Retinal pigment epithelial cell (primary cell): ENCODE results near the gene TRAPPC10.
"Not testable (repeated sequence)": the region's sequence is repeated elsewhere in the genome, so short reads cannot be mapped to it uniquely, and the experiment has no call there.

Experiments
- DNase-seq: peaks from one replicate; pipeline ENCODE4 v3.0.0-alpha.2; 2010; ENCODE audit warnings: low read depth
- H3K4me3 ChIP-seq: 2 replicates; pipeline ENCODE4 v1.5.1; 2011; ENCODE audit warnings: mild to moderate bottlenecking, low read length, control low read depth, moderate library complexity
- CTCF ChIP-seq: conservative IDR thresholded peaks from 2 replicates; pipeline ENCODE4 v1.5.1; 2011; ENCODE audit warnings: low read depth, low read length, control low read depth, inconsistent platforms

TRAPPC10 gene

GRCh38 chr21:44094832-44095231 is 82.7 kb downstream of the TRAPPC10 start:
- H3K4me3 ChIP-seq, result no peak overlapping the region
- DNase-seq, result no peak
- no peak for TF ChIP-seq CTCF

GRCh38 chr21:44098507-44098906 is 86.4 kb downstream of the TRAPPC10 start:
- H3K4me3 ChIP-seq, DNase-seq: not testable (repeated sequence)

GRCh38 chr21:44098964-44099363 is 86.9 kb downstream of the TRAPPC10 start:
- not testable (repeated sequence) for DNase-seq, H3K4me3 ChIP-seq

- not testable (repeated sequence) for H3K4me3 ChIP-seq, DNase-seq
Measured at GRCh38 chr21:44107026-44107501, 95.0 kb downstream of the TRAPPC10 start, which contains the start of gene PWP2. Gene PWP2, plus strand, starts transcription at chr21:44107399. Its CDS starts 18 bp downstream, at chr21:44107417.

- not testable (repeated sequence) for DNase-seq, H3K4me3 ChIP-seq
Measured at GRCh38 chr21:44107589-44107988, 95.5 kb downstream of the TRAPPC10 start.

- H3K4me3 ChIP-seq, DNase-seq: not testable (repeated sequence)
Measured at GRCh38 chr21:44113702-44114371, 101.7 kb downstream of the TRAPPC10 start.

- not testable (repeated sequence) for H3K4me3 ChIP-seq, DNase-seq
Measured at GRCh38 chr21:44122131-44122530, 110.0 kb downstream of the TRAPPC10 start.

- DNase-seq, H3K4me3 ChIP-seq: not testable (repeated sequence)
Measured at GRCh38 chr21:44127827-44128226, 115.7 kb downstream of the TRAPPC10 start.

- not testable (repeated sequence) for DNase-seq, H3K4me3 ChIP-seq
Measured at GRCh38 chr21:44133715-44134057, 121.6 kb downstream of the TRAPPC10 start.

GRCh38 chr21:44134732-44135131 is 122.6 kb downstream of the TRAPPC10 start:
- H3K4me3 ChIP-seq, DNase-seq: not testable (repeated sequence)

GRCh38 chr21:44138039-44138438 is 125.9 kb downstream of the TRAPPC10 start:
- DNase-seq, H3K4me3 ChIP-seq: not testable (repeated sequence)

GRCh38 chr21:44139787-44140551 is 127.9 kb downstream of the TRAPPC10 start:
- DNase-seq, H3K4me3 ChIP-seq: not testable (repeated sequence)

GRCh38 chr21:44140552-44140932 is 128.4 kb downstream of the TRAPPC10 start:
- not testable (repeated sequence) for DNase-seq, H3K4me3 ChIP-seq

GRCh38 chr21:44142470-44142869 is 130.4 kb downstream of the TRAPPC10 start:
- DNase-seq, H3K4me3 ChIP-seq: not testable (repeated sequence)

- DNase-seq, H3K4me3 ChIP-seq: not testable (repeated sequence)
Measured at GRCh38 chr21:44143380-44143779, 131.3 kb downstream of the TRAPPC10 start.

GRCh38 chr21:44143996-44144395 is 131.9 kb downstream of the TRAPPC10 start:
- not testable (repeated sequence) for DNase-seq, H3K4me3 ChIP-seq

- DNase-seq, H3K4me3 ChIP-seq: not testable (repeated sequence)
Measured at GRCh38 chr21:44144784-44145602, 132.9 kb downstream of the TRAPPC10 start.

- DNase-seq, H3K4me3 ChIP-seq: not testable (repeated sequence)
Measured at GRCh38 chr21:44145616-44146015, 133.5 kb downstream of the TRAPPC10 start.
